Lower leg skin (tissue), 4 donors: ENCODE data around the gene SCN3A. TPM values are rescaled to one million over a fixed set of nuclear protein-coding genes. Genes with fewer than 3 reads are reported as not detected.

Source experiments
- DNase-seq, 2 donors: peaks; one replicate each; pipeline ENCODE4 v3.0.0-alpha.2; 2019; ENCODE audit warnings: low spot score in 2 of 2
- H3K4me3 ChIP-seq: fragments of 200-600 bp; sonication (generic); 2 replicates; pipeline ENCODE4 v1.5.1; 2017; ENCODE audit warnings: mild to moderate bottlenecking, low read depth; ENCODE audit not compliant: poor library complexity, severe bottlenecking
- CTCF ChIP-seq, 3 donors: fragments of 450-650 bp; IDR thresholded peaks; one replicate each; pipeline ENCODE4 v1.5.1; 2016; ENCODE audit warnings: antibody characterized with exemption in 3 of 3, mild to moderate bottlenecking in 3 of 3, moderate library complexity in 2 of 3
- POLR2A ChIP-seq, 2 donors: fragments of 450-650 bp; IDR thresholded peaks; one replicate each; pipeline ENCODE4 v1.6.1; 2016 to 2017; ENCODE audit warnings: antibody characterized with exemption in 2 of 2, mild to moderate bottlenecking in 1 of 2, moderate library complexity in 1 of 2
- WGBS, 2 donors: methylation state at CpG; one replicate each; pipeline ENCODE4 v1.1.5; 2018; 5-methylcytosine and 5-hydroxymethylcytosine counted together
- intact Hi-C: fragments of 100-400 bp; cut with DNase I; formaldehyde crosslinking; loops from one replicate; pipeline ENCODE4 v1.15.0; 2023; ENCODE audit warnings: low total_unique reads
- total RNA-seq, 4 donors: library from RNA; depleted of rRNA; stranded (reverse); fragments of >200 nt; gene quantifications; one replicate each; pipeline ENCODE4 v1.1.0, GENCODE V29; 2016

SCN3A gene
- total RNA-seq, 4 donors from 2014 or later, result 0.11 to 0.78 (median 0.26) TPM

- no peak for DNase-seq
- TF ChIP-seq CTCF (IDR thresholded peaks at IDR 0.05), result no peak
- no peak overlapping the region for H3K4me3 ChIP-seq
- WGBS, 2 donors, result 87 to 93% methylated on average over 2 of the region's 2 CpGs
- intact Hi-C loops, result no loop called here
Measured at GRCh38 chr2:165163761-165164160, 40.1 kb downstream of the SCN3A start.

GRCh38 chr2:165162466-165162865, 41.4 kb downstream of the SCN3A start:
- DNase-seq, result no peak
- no peak for TF ChIP-seq CTCF (IDR thresholded peaks at IDR 0.05)
- TF ChIP-seq POLR2A (IDR thresholded peaks at IDR 0.05), result no peak
- H3K4me3 ChIP-seq, result no peak overlapping the region
- intact Hi-C loops, result no loop called here
- WGBS, 2 donors, result 72 to 79% methylated on average over 3 of the region's 3 CpGs

GRCh38 chr2:165161510-165161909, 42.3 kb downstream of the SCN3A start:
- intact Hi-C loops, result no loop called here

GRCh38 chr2:165157160-165157559, 46.7 kb downstream of the SCN3A start:
- no peak for DNase-seq
- TF ChIP-seq CTCF (IDR thresholded peaks at IDR 0.05) (no peak), POLR2A (IDR thresholded peaks at IDR 0.05) (no peak)
- intact Hi-C loops, result no loop called here
- WGBS, 2 donors, result 96 to 97% methylated on average over 4 of the region's 4 CpGs
- H3K4me3 ChIP-seq, result no peak overlapping the region

More at GRCh38 chr2:165161510-165161909, 42.3 kb downstream of the SCN3A start:
- H3K4me3 ChIP-seq, result no peak overlapping the region
- DNase-seq, result no peak
- no peak for TF ChIP-seq POLR2A (IDR thresholded peaks at IDR 0.05)
- TF ChIP-seq CTCF (IDR thresholded peaks at IDR 0.05), result no peak
- WGBS, 2 donors, result 0 to 67% methylated on average over 2 of the region's 2 CpGs

GRCh38 chr2:165155152-165155551, 48.7 kb downstream of the SCN3A start:
- H3K4me3 ChIP-seq, result no peak overlapping the region
- intact Hi-C loops, result no loop called here
- no peak for TF ChIP-seq POLR2A (IDR thresholded peaks at IDR 0.05)
- TF ChIP-seq CTCF (IDR thresholded peaks at IDR 0.05), result no peak
- WGBS, 2 donors, result 88 to 95% methylated on average over 2 of the region's 2 CpGs
- no peak for DNase-seq

GRCh38 chr2:165149439-165149838, 54.4 kb downstream of the SCN3A start:
- no peak overlapping the region for H3K4me3 ChIP-seq
- TF ChIP-seq POLR2A (IDR thresholded peaks at IDR 0.05), result no peak
- no peak for TF ChIP-seq CTCF (IDR thresholded peaks at IDR 0.05)
- WGBS, 2 donors, result 81 to 88% methylated on average over 5 of the region's 5 CpGs
- intact Hi-C loops, result no loop called here
- no peak for DNase-seq
